IMR-90 (cell line): ENCODE results near the gene GNAZ. TPM values are rescaled to one million over a fixed set of nuclear protein-coding genes. Genes with fewer than 3 reads are reported as not detected.

ENCODE experiments used
- ATAC-seq: fragments of 200-7000 bp; cut with Tn5 transposase; 2 replicates; pipeline ENCODE4 v1.9.1; 2020; ENCODE audit warnings: low read depth, mild to moderate bottlenecking, moderate library complexity
- BruUV-seq: library from RNA; stranded (reverse); fragments of 400-500 nt; replicated peaks from 2 replicates; lab custom pipeline; 2021; lab: Mats Ljungman, UMichigan
- CTCF ChIA-PET: fragments of 300-600 bp; formaldehyde crosslinking; extraction: SDS; loops from one replicate; lab custom pipeline; 2021; ENCODE audit warnings: antibody characterized with exemption; lab: Yijun Ruan, JAX
- POLR2A ChIA-PET: fragments of 300-600 bp; sonication (Branson Sonifier 250); formaldehyde crosslinking; loops from one replicate; lab custom pipeline; 2022; ENCODE audit warnings: antibody characterized with exemption; ENCODE audit not compliant: unreplicated experiment; lab: Charles Lee
- DNase-seq: peaks from one replicate; pipeline ENCODE4 v3.0.0; 2013
- H2AFZ ChIP-seq: replicated peaks from 2 replicates; pipeline ENCODE3; 2013; ENCODE audit warnings: low read length, mild to moderate bottlenecking; ENCODE audit not compliant: poor library complexity
- H2AK5ac ChIP-seq: 2 replicates; pipeline ENCODE4 v1.6.1; 2013; ENCODE audit warnings: low read depth, low read length, inconsistent platforms
- H2AK9ac ChIP-seq: replicated peaks from 2 replicates; pipeline ENCODE3; 2013; ENCODE audit warnings: mild to moderate bottlenecking, low read depth, low read length, moderate library complexity; ENCODE audit not compliant: poor library complexity
- H2BK120ac ChIP-seq: 2 replicates; pipeline ENCODE4 v1.6.1; 2013; ENCODE audit warnings: low read depth, low read length, inconsistent platforms
- H2BK15ac ChIP-seq: 3 replicates; pipeline ENCODE4 v1.6.1; 2013; ENCODE audit warnings: low read depth, low read length, inconsistent platforms
- H2BK20ac ChIP-seq: 2 replicates; pipeline ENCODE4 v1.6.1; 2013; ENCODE audit warnings: low read depth, mild to moderate bottlenecking, inconsistent platforms, low read length, moderate library complexity
- H2BK5ac ChIP-seq: 2 replicates; pipeline ENCODE4 v1.6.1; 2013; ENCODE audit warnings: mild to moderate bottlenecking, low read depth, low read length, inconsistent platforms; ENCODE audit not compliant: poor library complexity, severe bottlenecking
- H3K14ac ChIP-seq: replicated peaks from 2 replicates; pipeline ENCODE4 v1.6.1; 2013; ENCODE audit warnings: low read depth, low read length, inconsistent platforms
- H3K18ac ChIP-seq: 2 replicates; pipeline ENCODE4 v1.6.1; 2013; ENCODE audit warnings: low read depth, low read length, control low read depth
- H3K23ac ChIP-seq: 2 replicates; pipeline ENCODE4 v1.6.1; 2013; ENCODE audit warnings: low read depth, low read length, inconsistent platforms
- H3K27ac ChIP-seq: 2 replicates; pipeline ENCODE4 v1.5.1; 2013; ENCODE audit warnings: mild to moderate bottlenecking, control low read depth, low read length; ENCODE audit not compliant: insufficient read depth
- H3K27me3 ChIP-seq: 2 replicates; pipeline ENCODE4 v1.6.1; 2013; ENCODE audit warnings: low read length; ENCODE audit not compliant: control insufficient read depth, insufficient read depth
- H3K36me3 ChIP-seq: 2 replicates; pipeline ENCODE4 v1.6.1; 2013; ENCODE audit warnings: low read length, mixed read lengths; ENCODE audit not compliant: control insufficient read depth, insufficient read depth
- H3K4ac ChIP-seq: 2 replicates; pipeline ENCODE4 v1.6.1; 2013; ENCODE audit warnings: low read depth, low read length, inconsistent platforms
- H3K4me1 ChIP-seq: 2 replicates; pipeline ENCODE4 v1.6.1; 2013; ENCODE audit warnings: low read length, mixed read lengths; ENCODE audit not compliant: control insufficient read depth, insufficient read depth
- H3K4me2 ChIP-seq: 2 replicates; pipeline ENCODE4 v1.6.1; 2013; ENCODE audit warnings: low read depth, mild to moderate bottlenecking, control low read depth, low read length, moderate library complexity
- H3K4me3 ChIP-seq: 2 replicates; pipeline ENCODE4 v1.5.1; 2013; ENCODE audit warnings: low read depth, mild to moderate bottlenecking, control low read depth, low read length, moderate library complexity; ENCODE audit not compliant: insufficient read depth
- H3K56ac ChIP-seq: 2 replicates; pipeline ENCODE4 v1.6.1; 2013; ENCODE audit warnings: low read length, inconsistent platforms; ENCODE audit not compliant: insufficient read depth; ENCODE audit errors: extremely low read depth
- H3K79me1 ChIP-seq, 2 experiments: 2 replicates each; pipeline ENCODE4 v1.6.1; 2013; ENCODE audit warnings: low read length in 2 of 2, inconsistent platforms in 1 of 2, low read depth in 1 of 2
- H3K9ac ChIP-seq: 2 replicates; pipeline ENCODE4 v1.6.1; 2013; ENCODE audit warnings: low read depth, low read length, control low read depth
- H3K9me1 ChIP-seq: 2 replicates; pipeline ENCODE4 v1.6.1; 2013; ENCODE audit warnings: low read length, inconsistent platforms; ENCODE audit not compliant: insufficient read depth
- H3K9me3 ChIP-seq: 2 replicates; pipeline ENCODE4 v1.6.1; 2013; ENCODE audit warnings: low read length; ENCODE audit not compliant: control insufficient read depth, insufficient read depth
- H4K20me1 ChIP-seq: 2 replicates; pipeline ENCODE4 v1.6.1; 2013; ENCODE audit warnings: low read length, inconsistent platforms; ENCODE audit not compliant: insufficient read depth
- H4K5ac ChIP-seq: 2 replicates; pipeline ENCODE4 v1.6.1; 2013; ENCODE audit warnings: mild to moderate bottlenecking, low read depth, low read length, control low read depth
- H4K8ac ChIP-seq, 2 experiments: 2 replicates each; pipeline ENCODE4 v1.6.1; 2013; ENCODE audit warnings: low read depth in 2 of 2, low read length in 2 of 2, control low read depth in 1 of 2, inconsistent platforms in 1 of 2
- H4K91ac ChIP-seq: 2 replicates; pipeline ENCODE4 v1.6.1; 2013; ENCODE audit warnings: low read depth, low read length, inconsistent platforms; ENCODE audit not compliant: insufficient read depth
- POLR2A ChIP-seq: IDR thresholded peaks from 2 replicates; pipeline ENCODE4 v1.6.1; 2012; ENCODE audit warnings: mild to moderate bottlenecking, low read depth, low read length
- RAD21 ChIP-seq: IDR thresholded peaks from 2 replicates; pipeline ENCODE4 v1.6.1; 2012; ENCODE audit warnings: low read length, improper control_type of control experiment
- RFX5 ChIP-seq: IDR thresholded peaks from 2 replicates; pipeline ENCODE4 v1.8.0; 2012; ENCODE audit warnings: low read depth, mild to moderate bottlenecking, low read length, moderate library complexity
- WGBS, 2 experiments: methylation state at CpG; one replicate each; pipeline versions ENCODE4 v1.1.5 to v1.1.7; 2013; ENCODE audit warnings: missing lambda C conversion rate in 2 of 2; ENCODE audit not compliant: insufficient read length in 1 of 2; ENCODE audit errors: extremely low coverage in 2 of 2; 5-methylcytosine and 5-hydroxymethylcytosine counted together
- dilution Hi-C: fragments of 300-500 bp; cut with HindIII; formaldehyde crosslinking; loops from one replicate; pipeline ENCODE4 v1.14.3; 2018; ENCODE audit warnings: low sequenced_read_pairs; ENCODE audit not compliant: unreplicated experiment
- in situ Hi-C: fragments of 300-500 bp; cut with MboI; formaldehyde crosslinking; loops from 3 replicates; pipeline ENCODE4 v1.14.3; 2019; ENCODE audit warnings: low sequenced_read_pairs, inconsistent platforms, mixed read lengths
- intact Hi-C: fragments of 100-400 bp; cut with micrococcal nuclease; formaldehyde crosslinking; loops from 2 replicates; pipeline ENCODE4 v1.10.0; 2022
- polyA plus RNA-seq, 3 experiments: library from polyadenylated mRNA; depleted of rRNA; stranded (reverse); fragments of >200 nt; gene quantifications; 2 replicates each; pipeline ENCODE4 v1.2.3, GENCODE V29; 2012; ENCODE audit warnings: low replicate concordance in 1 of 3
- total RNA-seq: library from RNA; depleted of rRNA; stranded (reverse); fragments of >200 nt; gene quantifications from 2 replicates; pipeline ENCODE4 v1.2.3, GENCODE V29; 2012

The GNAZ gene
- total and polyA plus RNA-seq, 2 of the 4 experiments (the other 2 are of a cell fraction), result 1.5 to 2.5 TPM

DNA sequence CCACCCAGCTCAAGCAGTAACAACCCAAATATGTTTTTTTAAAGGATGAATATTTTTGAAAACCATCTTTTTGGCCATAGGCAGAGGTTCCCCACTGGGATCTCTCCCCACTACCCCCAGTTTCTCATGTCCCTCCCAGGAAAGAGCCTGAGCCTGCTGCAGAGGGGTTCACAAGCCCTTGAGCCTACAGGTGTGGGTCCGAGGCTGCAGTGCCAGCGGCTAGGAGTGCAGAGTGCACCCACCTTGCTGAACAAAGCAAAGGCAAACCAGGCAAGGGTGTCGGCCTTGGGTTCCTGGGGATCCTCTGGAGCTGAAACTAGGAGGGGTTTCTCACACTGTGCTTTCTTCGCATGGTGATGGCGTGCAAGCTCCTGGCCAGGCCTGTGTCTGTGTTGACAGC lies 35.0 kb downstream of the GNAZ start:
- H3K36me3 ChIP-seq, result no peaks in the 10 kb centered on the region

More for the DNA sequence above, 35.0 kb downstream of the GNAZ start:
- no peak overlapping the region for H4K91ac ChIP-seq
- no peaks in the 10 kb centered on the region for H3K9me3 ChIP-seq
- H3K4me2 ChIP-seq, result no peak overlapping the region
- H3K18ac ChIP-seq, result no peak overlapping the region
- no peaks in the 10 kb centered on the region for H3K79me1 ChIP-seq
- no peak overlapping the region for H3K14ac ChIP-seq
- H3K23ac ChIP-seq, result no peak overlapping the region
- ATAC-seq (no peak), DNase-seq (no peak)
- no peak overlapping the region for H2AK5ac ChIP-seq
- no peak overlapping the region for H2BK120ac ChIP-seq
- H3K9ac ChIP-seq, result no peak overlapping the region
- no peak overlapping the region for H3K4ac ChIP-seq
- TF ChIP-seq RAD21 (no peak), POLR2A (no peak), RFX5 (no peak)
- in situ Hi-C loops, result no loop called here
- no peak overlapping the region for H2BK5ac ChIP-seq
- H3K56ac ChIP-seq, result no peak overlapping the region
- intact Hi-C loops, result no loop called here
- CTCF ChIA-PET, result no interaction called here
- H4K8ac ChIP-seq, result no peak overlapping the region
- no TSS peak for BruUV-seq
- dilution Hi-C loops, result no loop called here
- H3K4me3 ChIP-seq, result no peak overlapping the region
- no peaks in the 10 kb centered on the region for H3K4me1 ChIP-seq
- no peak overlapping the region for H2BK20ac ChIP-seq
- H4K20me1 ChIP-seq, result no peaks in the 10 kb centered on the region
- no peak overlapping the region for H2AK9ac ChIP-seq
- H4K5ac ChIP-seq, result no peak overlapping the region
- POLR2A ChIA-PET, result no interaction called here
- H2BK15ac ChIP-seq, result no peak overlapping the region
- H2AFZ ChIP-seq, result no peak overlapping the region
- H3K9me1 ChIP-seq, result no peaks in the 10 kb centered on the region
- no peaks in the 10 kb centered on the region; the same call in 1 of the 2 replicates for H3K27me3 ChIP-seq
- no peak overlapping the region for H3K27ac ChIP-seq
- 65% methylated on average over 2 of the region's 5 CpGs; no CpG with 5 or more reads in 1 of the 2 experiments for WGBS, 2 experiments
